Type B pancreatic cell (in vitro differentiated cells): ENCODE measurements around the gene BCL10. TPM values are rescaled to one million over a fixed set of nuclear protein-coding genes. Genes with fewer than 3 reads are reported as not detected.
A peak's percentile ranks its signal among the peaks of the same experiment; 100 is the strongest.

ENCODE experiments used
- DNase-seq: peaks from one replicate; pipeline ENCODE4 v3.0.0; 2021; ENCODE audit warnings: mixed read lengths; ENCODE audit not compliant: unreplicated experiment; ENCODE audit errors: extremely low spot score
- H3K27ac Mint-ChIP-seq: 2 replicates; pipeline ENCODE4 v1.8.0; 2021; ENCODE audit warnings: mild to moderate bottlenecking, mixed read lengths
- H3K27me3 Mint-ChIP-seq: 2 replicates; pipeline ENCODE4 v1.8.0; 2021; ENCODE audit warnings: mixed read lengths
- H3K36me3 Mint-ChIP-seq: 2 replicates; pipeline ENCODE4 v1.8.0; 2021; ENCODE audit warnings: mixed read lengths
- H3K4me1 Mint-ChIP-seq: one replicate; pipeline ENCODE4 v1.8.0; 2021; ENCODE audit warnings: mixed read lengths; ENCODE audit not compliant: unreplicated experiment
- H3K4me3 Mint-ChIP-seq: 2 replicates; pipeline ENCODE4 v1.8.0; 2021; ENCODE audit warnings: mild to moderate bottlenecking, mixed read lengths
- H3K9me3 Mint-ChIP-seq: 2 replicates; pipeline ENCODE4 v1.8.0; 2021; ENCODE audit warnings: mixed read lengths
- CTCF ChIP-seq: fragments of 200-600 bp; sonication (generic); conservative IDR thresholded peaks from 2 replicates; pipeline ENCODE4 v1.5.0; 2021; ENCODE audit warnings: antibody characterized with exemption, mild to moderate bottlenecking
- total RNA-seq: library from RNA; stranded (reverse); gene quantifications from 2 replicates; pipeline ENCODE4 v1.2.1, GENCODE V29; 2021; ENCODE audit warnings: low replicate concordance

The BCL10 gene
- total RNA-seq, 1 donor from 2014 or later = 25.0 TPM

- H3K36me3 Mint-ChIP-seq = peaks cover 12% of the 10 kb centered on the region
- H3K27me3 Mint-ChIP-seq = peaks cover 8% of the 10 kb centered on the region
- H3K4me3 Mint-ChIP-seq = peak overlapping the region; percentile 95
- peaks cover 22% of the 10 kb centered on the region for H3K4me1 Mint-ChIP-seq
- no peak for DNase-seq
- H3K9me3 Mint-ChIP-seq = peaks cover 5% of the 10 kb centered on the region
- peak overlapping the region; percentile 96 for H3K27ac Mint-ChIP-seq
- TF ChIP-seq CTCF = no peak
Observed at GRCh38 chr1:85276978-85277639, 677 bp upstream of the BCL10 start.

GRCh38 chr1:85275701-85276214, 674 bp downstream of the BCL10 start:
- H3K36me3 Mint-ChIP-seq = peaks cover 21% of the 10 kb centered on the region
- peak overlapping the region; percentile 95 for H3K4me3 Mint-ChIP-seq
- peaks cover 4% of the 10 kb centered on the region for H3K27me3 Mint-ChIP-seq
- H3K9me3 Mint-ChIP-seq = peaks cover 5% of the 10 kb centered on the region
- no peak for DNase-seq
- H3K27ac Mint-ChIP-seq = peak overlapping the region; percentile 96
- peaks cover 22% of the 10 kb centered on the region for H3K4me1 Mint-ChIP-seq
- no peak for TF ChIP-seq CTCF

- no peak for DNase-seq
Observed at GRCh38 chr1:85274969-85275453, 1.4 kb downstream of the BCL10 start.

GRCh38 chr1:85273397-85273796, 3.0 kb downstream of the BCL10 start:
- H3K4me3 Mint-ChIP-seq = no peak overlapping the region

More at GRCh38 chr1:85274969-85275453, 1.4 kb downstream of the BCL10 start:
- Mint-ChIP-seq H3K27ac (peak overlapping the region; percentile 96), H3K4me1 (peaks cover 22% of the 10 kb centered on the region), H3K9me3 (peaks cover 5% of the 10 kb centered on the region), H3K27me3 (peaks cover 4% of the 10 kb centered on the region), H3K4me3 (peak overlapping the region; percentile 95), H3K36me3 (peaks cover 21% of the 10 kb centered on the region)
- TF ChIP-seq CTCF = no peak

GRCh38 chr1:85268801-85269585, 7.4 kb downstream of the BCL10 start:
- Mint-ChIP-seq H3K27me3 (no peaks in the 10 kb centered on the region), H3K4me1 (peaks cover 4% of the 10 kb centered on the region)

More at GRCh38 chr1:85273397-85273796, 3.0 kb downstream of the BCL10 start:
- Mint-ChIP-seq H3K36me3 (peaks cover 31% of the 10 kb centered on the region), H3K27ac (peak overlapping the region; percentile 0), H3K9me3 (no peaks in the 10 kb centered on the region), H3K4me1 (peaks cover 22% of the 10 kb centered on the region), H3K27me3 (no peaks in the 10 kb centered on the region)
- no peak for TF ChIP-seq CTCF
- no peak for DNase-seq

More at GRCh38 chr1:85268801-85269585, 7.4 kb downstream of the BCL10 start:
- TF ChIP-seq CTCF = no peak
- Mint-ChIP-seq H3K9me3 (no peaks in the 10 kb centered on the region), H3K36me3 (peaks cover 37% of the 10 kb centered on the region), H3K27ac (no peak overlapping the region), H3K4me3 (no peak overlapping the region)
- no peak for DNase-seq
